GM12878 (cell line): ENCODE measurements around the gene KDF1. TPM values are rescaled to one million over a fixed set of nuclear protein-coding genes. Genes with fewer than 3 reads are reported as not detected.

Source experiments
- ATAC-seq: fragments of 200-7000 bp; cut with Tn5 transposase; 3 replicates; pipeline ENCODE4 v1.9.1; 2020; ENCODE audit warnings: mild to moderate bottlenecking, moderate library complexity
- BruUV-seq: library from RNA; stranded (reverse); fragments of 400-500 nt; replicated peaks from 2 replicates; lab custom pipeline; 2021; lab: Mats Ljungman, UMichigan
- CTCF ChIA-PET: fragments of 300-600 bp; sonication (Branson Sonifier 250); formaldehyde crosslinking; extraction: SDS; loops from one replicate; lab custom pipeline; 2021; ENCODE audit warnings: inconsistent platforms; lab: Yijun Ruan, JAX
- POLR2A ChIA-PET: fragments of 350-600 bp; formaldehyde crosslinking; extraction: SDS; loops from one replicate; lab custom pipeline; 2021; ENCODE audit warnings: inconsistent platforms; lab: Charles Lee
- RAD21 ChIA-PET: fragments of 300-600 bp; sonication (Branson Sonifier 250); formaldehyde crosslinking; loops from one replicate; lab custom pipeline; 2023; ENCODE audit warnings: antibody characterized with exemption; ENCODE audit not compliant: unreplicated experiment; lab: Charles Lee
- SMC1A ChIA-PET: fragments of 300-600 bp; sonication (Branson Sonifier 250); formaldehyde crosslinking; loops from one replicate; lab custom pipeline; 2023; ENCODE audit not compliant: unreplicated experiment, uncharacterized antibody; lab: Charles Lee
- DNase-seq: peaks from one replicate; pipeline ENCODE4 v3.0.0-alpha.2; 2011; ENCODE audit warnings: low read depth, low spot score
- FAIRE-seq: peaks from 3 replicates; lab custom pipeline; 2011; peaks lifted over from hg19 to GRCh38; lab: Jason Lieb, UNC
- H2AFZ ChIP-seq: 2 replicates; pipeline ENCODE4 v1.6.0; 2011; ENCODE audit warnings: low read depth, low read length, control low read depth; ENCODE audit not compliant: control insufficient read depth
- H3K27ac ChIP-seq: 2 replicates; pipeline ENCODE4 v1.5.1; 2011; ENCODE audit warnings: control low read depth; ENCODE audit not compliant: control insufficient read depth, insufficient read depth
- H3K27me3 ChIP-seq, 2 experiments: replicated peaks in 1 of 2; 2 replicates each; pipeline versions ENCODE4 v1.6.0 to v1.6.1; 2011; ENCODE audit warnings: low read length in 1 of 2; ENCODE audit not compliant: control insufficient read depth in 2 of 2, insufficient read depth in 2 of 2
- H3K36me3 ChIP-seq, 2 experiments: 2 replicates each; pipeline ENCODE4 v1.5.1; 2011; ENCODE audit warnings: low read length in 1 of 2; ENCODE audit not compliant: control insufficient read depth in 2 of 2, insufficient read depth in 2 of 2
- H3K4me1 ChIP-seq: 2 replicates; pipeline ENCODE4 v1.6.1; 2011; ENCODE audit warnings: mild to moderate bottlenecking, low read length, moderate library complexity, mixed read lengths; ENCODE audit not compliant: control insufficient read depth, insufficient read depth
- H3K4me2 ChIP-seq: 2 replicates; pipeline ENCODE4 v1.6.0; 2011; ENCODE audit warnings: control low read depth; ENCODE audit not compliant: control insufficient read depth, insufficient read depth
- H3K4me3 ChIP-seq: fragments of 200-600 bp; sonication (generic); 2 replicates; pipeline ENCODE4 v1.5.1; 2016
- H3K79me2 ChIP-seq: 2 replicates; pipeline ENCODE4 v1.6.0; 2011; ENCODE audit warnings: low read length; ENCODE audit not compliant: control insufficient read depth, insufficient read depth
- H3K9ac ChIP-seq: 2 replicates; pipeline ENCODE4 v1.8.0; 2011; ENCODE audit warnings: low read length, control low read depth, mixed read lengths; ENCODE audit not compliant: control insufficient read depth, insufficient read depth
- H3K9me3 ChIP-seq: replicated peaks from 3 replicates; pipeline ENCODE4 v1.5.1; 2011; ENCODE audit warnings: mild to moderate bottlenecking, low read length; ENCODE audit not compliant: control insufficient read depth, insufficient read depth
- H4K20me1 ChIP-seq: 2 replicates; pipeline ENCODE4 v1.6.0; 2011; ENCODE audit not compliant: control insufficient read depth, insufficient read depth
- BACH1 ChIP-seq: fragments of 450-650 bp; IDR thresholded peaks from 2 replicates; pipeline ENCODE4 v1.6.1; 2017; ENCODE audit warnings: mild to moderate bottlenecking, borderline replicate concordance
- MYC ChIP-seq: IDR thresholded peaks from 2 replicates; pipeline ENCODE4 v1.6.1; 2011; ENCODE audit warnings: mild to moderate bottlenecking, low read length, moderate library complexity, inconsistent platforms; ENCODE audit not compliant: insufficient read depth, insufficient replicate concordance, insufficient read length, severe bottlenecking
- WGBS: methylation state at CpG from one replicate; pipeline ENCODE4 v1.1.6; 2016; ENCODE audit warnings: low lambda C conversion rate; ENCODE audit not compliant: insufficient replicate concordance, insufficient coverage; ENCODE audit errors: missing lambda C conversion rate; 5-methylcytosine and 5-hydroxymethylcytosine counted together
- in situ Hi-C: fragments of 300-500 bp; cut with MboI; formaldehyde crosslinking; loops from 9 replicates; pipeline ENCODE4 v1.14.3; 2018; ENCODE audit warnings: mixed read lengths
- intact Hi-C: fragments of 100-400 bp; cut with micrococcal nuclease; formaldehyde crosslinking; loops from one replicate; pipeline ENCODE4 v1.14.2; 2022; ENCODE audit not compliant: unreplicated experiment
- polyA plus RNA-seq, 11 experiments: library from polyadenylated mRNA; depleted of rRNA in 4 of 11; unstranded in 6 of 11; stranded (reverse) in 5 of 11; fragments of >200 nt; fragmentation: Nextera tagmentation in 4 of 11; fragmentation: Illumina TruSeq in 1 of 11; extraction: Ambion mirVana in 4 of 11; extraction: Trizol in 1 of 11; gene quantifications; 1 replicate in 1 of 11; 2 replicates in 10 of 11; pipeline versions ENCODE4 v1.2.1 to v1.2.3, GENCODE V29; 2011 to 2016; ENCODE audit warnings: inconsistent platforms in 2 of 11, missing spikeins in 2 of 11, low read depth in 1 of 11
- total RNA-seq, 4 experiments: library from RNA; depleted of rRNA in 3 of 4; stranded (reverse); fragments of >200 nt in 3 of 4; fragmentation: Illumina TruSeq in 1 of 4; extraction: Trizol in 1 of 4; gene quantifications; 2 replicates each; pipeline versions ENCODE4 v1.2.1 to v1.2.3, GENCODE V29; 2013 to 2021
- TF ChIP-seq, protein P1 (sequence below): fragments of 450-650 bp; IDR thresholded peaks from 2 replicates; pipeline ENCODE4 v1.6.1; 2017; ENCODE audit warnings: borderline replicate concordance

Gene KDF1
- total and polyA plus RNA-seq, 10 of the 15 experiments (the other 5 are each of a cell fraction or from before 2014, with no cell fraction given), result 0.03 to 0.13 (median 0.04) TPM; not detected in 7

DNA sequence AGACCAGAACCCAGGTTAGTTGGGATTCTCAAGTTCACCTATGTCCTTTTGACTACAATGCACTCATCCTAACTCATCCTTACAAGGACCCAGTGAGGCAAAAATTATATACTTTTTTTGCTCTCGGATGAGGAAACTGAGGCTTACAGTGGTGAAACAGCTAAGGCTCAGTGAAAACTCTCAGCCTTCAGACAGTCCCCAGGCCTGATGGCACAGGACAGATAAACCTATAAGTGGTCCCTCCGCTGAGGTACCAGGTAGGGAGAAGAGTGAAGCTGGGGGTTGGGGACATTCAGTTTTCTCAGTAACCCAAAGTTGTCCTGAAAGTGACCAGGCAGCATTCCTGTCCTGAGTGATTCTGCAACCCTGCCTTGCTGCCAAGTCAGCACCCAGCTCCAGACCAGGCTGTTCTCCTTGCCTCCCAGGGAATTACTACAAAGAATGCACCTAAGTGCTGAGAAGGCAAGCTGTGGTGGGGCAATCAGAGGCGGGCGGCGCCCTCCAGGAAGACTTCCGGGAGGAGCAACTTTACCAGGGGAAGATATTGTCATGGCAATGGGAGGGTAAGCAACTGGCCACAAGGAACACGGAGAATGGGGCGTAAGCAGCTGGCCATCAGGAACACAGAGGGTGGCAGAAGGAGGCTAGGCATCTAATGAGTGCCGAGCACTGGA, 47.8 kb upstream of the KDF1 start (continued):
- TF ChIP-seq, protein P1, sequence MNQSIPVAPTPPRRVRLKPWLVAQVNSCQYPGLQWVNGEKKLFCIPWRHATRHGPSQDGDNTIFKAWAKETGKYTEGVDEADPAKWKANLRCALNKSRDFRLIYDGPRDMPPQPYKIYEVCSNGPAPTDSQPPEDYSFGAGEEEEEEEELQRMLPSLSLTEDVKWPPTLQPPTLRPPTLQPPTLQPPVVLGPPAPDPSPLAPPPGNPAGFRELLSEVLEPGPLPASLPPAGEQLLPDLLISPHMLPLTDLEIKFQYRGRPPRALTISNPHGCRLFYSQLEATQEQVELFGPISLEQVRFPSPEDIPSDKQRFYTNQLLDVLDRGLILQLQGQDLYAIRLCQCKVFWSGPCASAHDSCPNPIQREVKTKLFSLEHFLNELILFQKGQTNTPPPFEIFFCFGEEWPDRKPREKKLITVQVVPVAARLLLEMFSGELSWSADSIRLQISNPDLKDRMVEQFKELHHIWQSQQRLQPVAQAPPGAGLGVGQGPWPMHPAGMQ, result no peak
- TF ChIP-seq, all 136 proteins: peak for 0

DNA sequence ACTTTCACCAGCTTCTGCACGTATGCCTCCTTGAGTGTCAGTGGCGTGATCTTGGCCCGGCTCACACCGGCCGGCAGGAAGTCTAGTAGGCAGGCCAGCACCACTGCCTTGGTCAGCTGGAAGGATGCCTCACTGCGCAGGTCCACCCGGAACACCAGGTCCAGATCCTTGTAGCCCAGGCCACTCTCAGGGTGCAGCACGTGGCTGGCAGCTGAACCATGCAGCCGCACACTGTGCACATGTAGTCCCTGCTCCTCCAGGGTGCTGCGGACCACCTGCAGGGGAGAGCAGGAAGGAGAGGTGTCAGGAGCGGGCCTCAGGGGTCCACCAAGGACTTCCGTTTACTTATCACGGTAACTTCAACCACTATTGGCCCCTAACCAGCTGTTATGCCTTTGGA, 46.4 kb upstream of the KDF1 start:
- ChIA-PET SMC1A (no interaction called here), RAD21 (no interaction called here), CTCF (interaction anchor here (0.7 to 3.9 kb wide), 3 partner anchors 10 to 190 kb away, joined by 3 to 31 read pairs (median 3); no protein-coding TSS in a partner anchor), POLR2A (interaction anchor here (0.5 to 0.6 kb wide), 2 partner anchors 18 to 61 kb away, joined by 3 to 4 read pairs; no protein-coding TSS in a partner anchor)
- Histone ChIP-seq H3K79me2 (no peaks in the 10 kb centered on the region), H3K27ac (no peak overlapping the region), H3K4me2 (no peak overlapping the region), H3K36me3 (no peaks in the 10 kb centered on the region), H3K4me1 (peaks cover 3% of the 10 kb centered on the region), H3K27me3 (no peaks in the 10 kb centered on the region; a peak in 1 of 4 replicates), H3K9ac (no peak overlapping the region), H3K9me3 (no peaks in the 10 kb centered on the region), H2AFZ (no peak overlapping the region), H3K4me3 (no peak overlapping the region), H4K20me1 (no peaks in the 10 kb centered on the region)
- ATAC-seq (no peak), DNase-seq (no peak), FAIRE-seq (no peak)
- in situ Hi-C loops, result no loop called here
- BruUV-seq, result no TSS peak
- TF ChIP-seq MYC (no peak), BACH1 (no peak)
- intact Hi-C loops, result no loop called here
- WGBS, result 41% methylated on average over 13 of the region's 13 CpGs
